HepG2 (cell line): ENCODE results near the gene WNK4. TPM values are rescaled to one million over a fixed set of nuclear protein-coding genes. Genes with fewer than 3 reads are reported as not detected.
A peak's percentile ranks its signal among the peaks of the same experiment; 100 is the strongest.

Experiments
- CERS6 ChIP-seq: sonication (generic); formaldehyde crosslinking; IDR thresholded peaks from 2 replicates; pipeline ENCODE4 v1.5.0; 2020; ENCODE audit warnings: missing genetic modification reagents
- JDP2 ChIP-seq: sonication (generic); formaldehyde crosslinking; IDR thresholded peaks from 2 replicates; pipeline ENCODE4 v1.8.1; 2022; ENCODE audit warnings: missing genetic modification reagents, borderline replicate concordance
- KLF12 ChIP-seq: sonication (generic); formaldehyde crosslinking; IDR thresholded peaks from 2 replicates; pipeline ENCODE4 v1.4.0; 2020; ENCODE audit warnings: missing genetic modification reagents, borderline replicate concordance
- MED13 ChIP-seq: sonication (generic); formaldehyde crosslinking; IDR thresholded peaks from 2 replicates; pipeline ENCODE4 v1.5.0; 2020; ENCODE audit warnings: missing genetic modification reagents
- MEIS1 ChIP-seq: sonication (generic); formaldehyde crosslinking; IDR thresholded peaks from 2 replicates; pipeline ENCODE4 v1.9.0; 2021; ENCODE audit warnings: mild to moderate bottlenecking, missing genetic modification reagents, moderate library complexity, borderline replicate concordance
- NFE2L2 ChIP-seq: fragments of 150-350 bp; IDR thresholded peaks from 2 replicates; pipeline ENCODE4 v1.6.1; 2014; ENCODE audit warnings: low read length
- NFKBIZ ChIP-seq: IDR thresholded peaks from 2 replicates; pipeline ENCODE4 v1.6.1; 2018; ENCODE audit warnings: missing genetic modification reagents, missing compliant biosample characterization
- PAF1 ChIP-seq: IDR thresholded peaks from 2 replicates; pipeline ENCODE4 v1.6.1; 2016; ENCODE audit warnings: missing genetic modification reagents, missing compliant biosample characterization
- RFX5 ChIP-seq: IDR thresholded peaks from 2 replicates; pipeline ENCODE4 v1.6.1; 2011; ENCODE audit warnings: low read depth, low read length, improper control_type of control experiment
- SP2 ChIP-seq: sonication (generic); formaldehyde crosslinking; IDR thresholded peaks from 2 replicates; pipeline ENCODE4 v1.5.1; 2020; ENCODE audit warnings: mild to moderate bottlenecking, missing genetic modification reagents
- ZBTB20 ChIP-seq: sonication (generic); formaldehyde crosslinking; IDR thresholded peaks from 2 replicates; pipeline ENCODE4 v1.8.1; 2023; ENCODE audit warnings: missing genetic modification reagents, low read depth, mild to moderate bottlenecking, borderline replicate concordance
- ZBTB40 ChIP-seq, 2 experiments: fragments of 450-650 bp in 1 of 2; sonication (generic) in 1 of 2; formaldehyde crosslinking in 1 of 2; IDR thresholded peaks; 2 replicates each; pipeline versions ENCODE4 v1.6.1 to v1.8.0; 2016 to 2022; ENCODE audit warnings: antibody characterized with exemption in 1 of 2, mild to moderate bottlenecking in 1 of 2, missing genetic modification reagents in 1 of 2
- ZNF556 ChIP-seq: sonication (generic); formaldehyde crosslinking; IDR thresholded peaks from 2 replicates; pipeline ENCODE4 v1.4.0; 2020; ENCODE audit warnings: mild to moderate bottlenecking, missing genetic modification reagents, borderline replicate concordance
- ZNF570 ChIP-seq: sonication (generic); formaldehyde crosslinking; IDR thresholded peaks from 2 replicates; pipeline ENCODE4 v1.4.0; 2020; ENCODE audit warnings: mild to moderate bottlenecking, missing genetic modification reagents, borderline replicate concordance
- ZNF615 ChIP-seq: sonication (generic); formaldehyde crosslinking; IDR thresholded peaks from 2 replicates; pipeline ENCODE4 v1.5.0; 2020; ENCODE audit warnings: mild to moderate bottlenecking, missing genetic modification reagents, borderline replicate concordance
- polyA plus RNA-seq, 8 experiments: library from polyadenylated mRNA; depleted of rRNA in 3 of 8; stranded (reverse) in 7 of 8; unstranded in 1 of 8; fragments of >200 nt; fragmentation: Illumina TruSeq in 4 of 8; extraction: Trizol in 4 of 8; gene quantifications; 2 replicates each; pipeline versions ENCODE4 v1.2.1 to v1.2.3, GENCODE V29; 2011 to 2016; ENCODE audit warnings: low read depth in 4 of 8, missing spikeins in 1 of 8, mixed read lengths in 1 of 8; ENCODE audit not compliant: insufficient read depth in 1 of 8
- total RNA-seq, 5 experiments: library from RNA; depleted of rRNA; stranded (reverse); fragments of >200 nt; fragmentation: Illumina TruSeq; extraction: Trizol; gene quantifications; 2 replicates each; pipeline ENCODE4 v1.2.3, GENCODE V29; 2016; ENCODE audit warnings: low read depth in 1 of 5
- TF ChIP-seq, protein P1 (sequence below): sonication (generic); formaldehyde crosslinking; IDR thresholded peaks from 2 replicates; pipeline ENCODE4 v1.4.0; 2020; ENCODE audit warnings: missing genetic modification reagents

WNK4 gene
- total and polyA plus RNA-seq, 2 of the 13 experiments (the other 11 are each of a cell fraction or from before 2014, with no cell fraction given): 2.7 to 13.7 TPM

DNA sequence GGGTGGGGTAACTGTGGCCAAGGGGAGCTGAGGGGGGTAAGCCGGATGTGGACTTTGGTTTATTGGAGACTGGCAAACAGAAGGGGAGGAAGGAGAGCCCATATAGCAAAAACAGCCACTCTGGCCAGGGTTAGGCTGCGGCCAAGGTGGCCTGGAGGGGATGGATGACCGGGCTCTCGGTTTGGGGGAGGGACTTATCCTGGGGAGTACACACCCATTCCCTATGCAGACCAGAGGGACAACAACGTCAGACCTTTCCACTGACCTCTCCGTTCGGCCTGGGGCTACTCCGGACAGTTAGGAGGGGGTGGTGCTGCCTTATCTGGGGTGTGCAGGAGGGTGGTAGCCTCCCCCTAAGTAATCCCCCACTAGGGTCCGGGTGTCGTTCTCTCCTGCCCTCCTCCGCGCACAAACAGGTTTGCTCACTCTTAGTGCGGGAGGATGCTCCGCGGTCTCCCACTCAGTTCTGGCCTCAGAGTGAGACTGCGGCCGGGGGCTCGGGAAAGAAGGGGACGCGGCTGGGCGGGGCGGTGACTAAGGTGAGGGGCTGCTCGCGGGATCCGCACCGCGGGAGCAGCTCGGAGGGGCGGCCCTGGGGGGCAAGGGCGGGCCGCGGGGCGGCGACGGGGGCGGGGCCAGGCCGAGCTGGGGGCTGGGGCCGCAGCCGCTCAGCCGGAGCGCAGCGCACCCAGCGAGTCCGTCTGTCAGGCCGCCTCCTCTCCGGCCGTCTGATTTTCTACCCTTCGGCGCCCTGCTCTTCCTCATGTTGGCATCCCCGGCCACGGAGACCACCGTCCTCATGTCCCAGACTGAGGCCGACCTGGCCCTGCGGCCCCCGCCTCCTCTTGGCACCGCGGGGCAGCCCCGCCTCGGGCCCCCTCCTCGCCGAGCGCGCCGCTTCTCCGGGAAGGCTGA, at the start of gene WNK4 (continued):
- TF ChIP-seq ZBTB40 (IDR thresholded peaks at IDR 0.05) (no peak), ZBTB40 (CRISPR knock-in tag; IDR thresholded peaks at IDR 0.05) (peak; percentile 56; the same call in 1 of the 2 replicates), MED13 (CRISPR knock-in tag) (no peak), CERS6 (CRISPR knock-in tag) (0 out of 2 replicates have a peak, but pooled peaks have one; percentile 46), MEIS1 (CRISPR knock-in tag) (peak; percentile 54; the same call in 1 of the 2 replicates), JDP2 (CRISPR knock-in tag) (no peak), ZBTB20 (peak; percentile 57; the same call in 1 of the 2 replicates), SP2 (CRISPR knock-in tag) (peak; percentile 53), KLF12 (CRISPR knock-in tag) (peak; percentile 69; the same call in 1 of the 2 replicates), RFX5 (no peak), NFKBIZ (CRISPR knock-in tag) (0 out of 2 replicates have a peak, but pooled peaks have one; percentile 11), ZNF615 (CRISPR knock-in tag) (no peak), NFE2L2 (no peak), PAF1 (CRISPR knock-in tag) (peak; percentile 96), ZNF570 (CRISPR knock-in tag) (0 out of 2 replicates have a peak, but pooled peaks have one; percentile 12), ZNF556 (CRISPR knock-in tag) (no peak)
- TF ChIP-seq, protein P1, sequence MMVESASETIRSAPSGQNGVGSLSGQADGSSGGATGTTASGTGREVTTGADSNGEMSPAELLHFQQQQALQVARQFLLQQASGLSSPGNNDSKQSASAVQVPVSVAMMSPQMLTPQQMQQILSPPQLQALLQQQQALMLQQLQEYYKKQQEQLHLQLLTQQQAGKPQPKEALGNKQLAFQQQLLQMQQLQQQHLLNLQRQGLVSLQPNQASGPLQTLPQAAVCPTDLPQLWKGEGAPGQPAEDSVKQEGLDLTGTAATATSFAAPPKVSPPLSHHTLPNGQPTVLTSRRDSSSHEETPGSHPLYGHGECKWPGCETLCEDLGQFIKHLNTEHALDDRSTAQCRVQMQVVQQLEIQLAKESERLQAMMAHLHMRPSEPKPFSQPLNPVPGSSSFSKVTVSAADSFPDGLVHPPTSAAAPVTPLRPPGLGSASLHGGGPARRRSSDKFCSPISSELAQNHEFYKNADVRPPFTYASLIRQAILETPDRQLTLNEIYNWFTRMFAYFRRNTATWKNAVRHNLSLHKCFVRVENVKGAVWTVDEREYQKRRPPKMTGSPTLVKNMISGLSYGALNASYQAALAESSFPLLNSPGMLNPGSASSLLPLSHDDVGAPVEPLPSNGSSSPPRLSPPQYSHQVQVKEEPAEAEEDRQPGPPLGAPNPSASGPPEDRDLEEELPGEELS: peak; percentile 85
